ENCODE results near the gene BCL11A.

Gene BCL11A

DNA sequence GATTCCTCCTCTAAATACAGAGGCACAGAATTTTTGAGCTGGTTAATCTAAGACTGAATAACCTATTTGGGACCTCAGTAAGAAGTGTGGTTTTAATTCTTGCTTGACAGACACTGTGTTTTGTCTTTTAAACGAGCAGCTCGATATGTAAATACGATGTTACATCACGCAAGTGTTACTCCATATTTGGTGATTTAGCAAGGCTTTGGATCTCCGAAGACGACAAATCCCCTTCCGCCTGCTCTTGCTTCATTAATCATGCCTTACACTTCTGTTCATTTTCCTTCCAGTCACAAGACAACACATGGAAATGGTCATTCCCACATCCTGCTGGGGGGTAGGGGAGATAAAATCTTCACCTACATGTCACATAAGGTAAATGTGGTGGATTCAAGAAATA, 9.4 kb downstream of the BCL11A start:
- DNase-seq, result no peak

DNA sequence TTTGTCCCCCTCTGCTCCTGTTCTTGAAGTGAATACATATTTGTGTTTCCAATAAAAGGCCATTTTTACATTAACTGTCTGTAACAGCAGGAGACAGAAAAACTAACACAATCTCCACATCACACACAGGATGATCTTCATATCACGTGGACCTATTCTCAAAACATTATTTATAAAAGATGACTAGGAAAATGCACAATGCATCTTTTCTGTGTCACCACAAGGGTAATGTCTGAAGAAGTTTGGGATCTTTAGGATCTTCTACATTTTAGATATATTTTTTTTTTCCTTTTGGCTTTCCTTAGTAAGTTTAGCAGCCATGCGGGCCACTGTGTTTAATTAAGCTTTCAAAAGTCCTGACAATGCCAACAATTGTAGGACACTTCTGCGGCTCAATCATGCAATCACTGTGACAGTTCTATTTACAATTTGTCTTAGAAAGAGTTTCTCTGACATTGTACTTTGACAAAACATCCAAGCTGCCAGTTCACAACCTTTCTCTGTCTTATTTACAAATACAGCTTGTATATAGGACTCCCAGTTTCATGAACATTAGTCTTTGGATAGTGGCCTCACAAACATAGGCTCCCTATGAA, 12.3 kb downstream of the BCL11A start:
- no peak for DNase-seq

DNA sequence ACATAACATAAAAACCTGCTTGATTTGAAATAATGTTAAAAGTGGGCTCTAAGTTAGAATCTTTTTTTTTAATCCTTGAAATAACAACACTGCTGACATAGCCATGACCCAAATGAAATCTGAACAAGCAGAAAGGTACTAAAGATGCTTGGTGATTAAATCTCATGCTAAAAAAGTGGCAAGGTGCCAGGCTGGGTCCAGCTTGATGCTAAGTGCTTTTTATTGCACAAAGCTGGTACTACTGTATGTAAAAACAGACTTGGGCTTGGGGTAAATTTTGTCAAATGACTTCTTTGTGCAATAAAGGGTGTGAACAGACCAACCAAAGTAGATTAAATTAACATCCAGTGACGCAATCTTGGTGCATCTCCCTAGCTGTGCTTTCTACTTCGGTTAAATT, 13.4 kb downstream of the BCL11A start:
- peak; percentile 38 for DNase-seq

DNA sequence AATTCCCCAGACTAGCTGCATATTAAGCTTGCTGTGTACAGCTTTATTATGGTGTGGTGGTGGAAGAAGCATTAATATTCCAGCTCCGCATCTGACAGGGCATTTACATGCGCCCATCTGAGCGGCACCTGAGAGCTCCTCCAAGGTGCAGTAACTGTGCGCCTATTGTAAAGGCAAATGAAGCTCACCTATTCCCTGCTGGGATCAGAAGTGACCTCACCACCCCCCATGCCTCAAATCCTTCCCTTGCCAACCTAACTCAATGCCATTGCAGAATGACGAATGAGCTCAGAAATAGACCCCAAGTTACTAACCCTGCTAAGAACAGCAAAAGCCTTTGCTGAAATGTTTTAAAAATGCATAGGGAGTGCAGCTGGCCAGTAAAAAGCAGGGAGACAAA, 14.3 kb downstream of the BCL11A start:
- no peak for DNase-seq

DNA sequence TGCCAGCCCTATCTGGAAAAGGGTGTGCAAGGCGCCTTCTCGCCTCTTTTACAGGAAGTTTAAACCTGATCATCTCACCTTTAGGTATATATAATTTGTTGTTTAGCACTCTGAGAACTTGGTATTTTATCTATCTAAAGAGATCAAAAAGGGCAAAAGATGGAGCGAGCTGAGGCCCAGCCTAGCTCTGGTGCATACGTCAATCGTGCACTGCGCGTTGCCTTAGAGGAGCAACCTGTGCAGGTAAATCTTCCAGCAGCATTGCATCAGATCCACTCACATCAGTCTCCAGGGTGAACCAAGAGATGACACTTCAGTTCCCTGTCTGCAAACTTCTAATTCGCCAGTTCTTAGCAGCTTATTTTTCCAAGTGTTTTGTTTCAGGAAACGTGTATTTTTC, 15.4 kb downstream of the BCL11A start:
- DNase-seq, result no peak

DNA sequence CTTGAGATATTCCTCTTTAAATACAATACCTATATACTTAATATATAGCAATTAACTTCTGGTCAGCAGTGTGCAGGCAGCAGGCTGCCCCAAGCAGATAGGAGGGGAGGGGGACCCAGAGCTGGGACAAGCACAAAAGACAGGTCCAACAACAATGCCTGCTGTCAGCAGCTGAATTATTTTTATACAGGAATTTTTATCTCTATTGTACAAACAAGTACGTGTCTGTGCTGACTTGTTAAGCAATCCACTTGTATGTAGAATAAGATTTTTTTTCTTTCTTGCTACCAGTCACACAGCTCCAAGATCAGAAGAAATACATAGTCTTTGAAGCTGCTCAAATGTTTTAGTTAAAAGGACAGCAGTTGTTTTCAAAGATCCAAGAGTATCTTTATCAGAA, 16.7 kb downstream of the BCL11A start:
- no peak for DNase-seq

DNA sequence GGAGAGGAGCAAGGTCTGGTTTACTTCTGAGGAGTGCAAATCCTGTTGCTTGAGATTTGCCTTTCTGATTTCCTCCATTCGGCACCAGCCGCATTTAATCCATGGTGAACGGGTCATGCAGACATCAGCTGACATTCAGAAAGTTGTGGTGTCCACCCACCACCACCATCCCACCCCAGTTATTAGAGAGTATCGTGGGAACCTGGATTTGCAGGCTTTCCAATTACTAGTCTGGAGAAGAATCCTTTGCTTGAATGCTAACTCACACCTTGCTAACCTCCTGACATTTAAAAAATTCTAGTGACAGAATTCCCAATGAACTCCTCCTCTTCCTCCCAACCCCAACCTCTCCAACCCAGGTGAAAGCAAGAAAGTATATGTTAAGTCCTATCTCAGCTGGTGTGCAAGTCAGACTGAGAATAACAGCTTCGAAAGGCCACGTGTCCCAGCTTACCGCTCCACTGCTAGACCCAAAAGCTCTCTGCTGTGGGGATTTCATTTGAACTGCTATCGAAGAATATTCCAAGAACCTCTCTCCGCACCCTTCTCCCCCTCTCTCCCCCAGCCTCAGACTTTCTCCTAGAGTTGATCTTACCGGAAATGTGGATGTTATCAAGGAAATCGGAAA, 17.7 kb downstream of the BCL11A start:
- DNase-seq, result no peak

DNA sequence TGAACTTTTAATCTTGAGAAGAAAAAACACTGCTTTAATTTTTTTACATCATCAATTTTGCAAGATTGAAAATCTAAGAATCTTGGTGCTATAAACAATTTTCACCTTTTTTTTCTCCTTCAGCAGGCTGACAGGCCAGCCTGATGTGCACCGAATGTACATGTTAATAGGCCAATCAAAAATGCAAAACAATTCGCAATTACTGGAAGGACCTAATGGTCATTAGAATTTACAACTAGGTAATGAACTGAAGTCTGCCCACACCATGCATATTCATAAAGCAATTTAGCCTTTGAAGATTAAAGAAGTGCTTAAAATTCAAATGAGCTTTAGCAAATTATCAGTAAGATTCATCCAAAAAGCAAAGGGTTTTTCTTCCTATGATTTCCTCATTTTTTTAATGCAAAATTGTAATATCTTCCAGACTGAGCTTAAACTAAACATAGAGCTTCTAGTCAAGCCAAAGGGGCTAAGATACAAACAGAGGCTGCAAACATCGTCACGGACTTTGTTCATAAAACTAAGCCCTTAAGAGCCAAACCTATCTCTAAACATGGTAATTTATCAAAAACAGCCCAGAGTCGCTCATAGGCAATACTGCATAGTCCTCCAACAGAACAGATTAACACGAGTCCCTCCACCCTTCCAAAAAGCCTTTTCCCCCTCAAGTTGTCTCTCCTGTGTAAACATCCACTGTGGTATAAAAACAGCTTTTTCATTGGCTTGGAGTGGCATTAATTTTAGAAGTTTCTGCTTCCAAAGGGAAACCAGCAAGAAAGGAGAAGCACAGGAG, 18.4 kb downstream of the BCL11A start:
- no peak for DNase-seq

DNA sequence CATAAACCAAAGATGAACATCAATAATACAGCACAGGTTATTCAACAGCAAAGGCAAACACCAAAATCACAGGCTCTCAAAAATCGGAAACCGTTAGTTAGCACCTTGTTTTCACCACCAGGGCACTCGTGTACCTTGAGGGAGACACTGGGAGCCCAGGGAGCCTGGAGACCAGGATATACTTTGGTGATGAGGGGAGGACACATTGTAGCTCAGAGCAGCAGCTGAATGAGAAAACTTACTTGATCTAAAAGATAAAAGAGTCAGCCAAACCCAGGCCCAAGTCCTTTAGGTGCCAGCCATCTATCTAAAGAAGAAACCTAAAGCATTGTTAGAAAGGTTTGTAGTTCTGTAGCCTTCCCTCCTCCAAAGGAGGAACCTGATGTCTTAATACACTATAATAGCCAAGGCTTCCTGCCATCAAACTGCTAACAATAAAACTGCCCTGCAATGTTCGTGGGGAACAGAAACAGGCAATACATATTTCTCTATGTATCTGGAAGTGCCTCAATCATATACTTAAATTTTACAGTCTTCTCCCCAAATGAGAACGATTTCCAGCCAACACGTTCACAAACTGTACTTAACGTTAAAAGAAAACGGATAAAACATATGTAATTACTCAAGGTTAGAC, 19.3 kb downstream of the BCL11A start:
- peak; percentile 6 for DNase-seq

DNA sequence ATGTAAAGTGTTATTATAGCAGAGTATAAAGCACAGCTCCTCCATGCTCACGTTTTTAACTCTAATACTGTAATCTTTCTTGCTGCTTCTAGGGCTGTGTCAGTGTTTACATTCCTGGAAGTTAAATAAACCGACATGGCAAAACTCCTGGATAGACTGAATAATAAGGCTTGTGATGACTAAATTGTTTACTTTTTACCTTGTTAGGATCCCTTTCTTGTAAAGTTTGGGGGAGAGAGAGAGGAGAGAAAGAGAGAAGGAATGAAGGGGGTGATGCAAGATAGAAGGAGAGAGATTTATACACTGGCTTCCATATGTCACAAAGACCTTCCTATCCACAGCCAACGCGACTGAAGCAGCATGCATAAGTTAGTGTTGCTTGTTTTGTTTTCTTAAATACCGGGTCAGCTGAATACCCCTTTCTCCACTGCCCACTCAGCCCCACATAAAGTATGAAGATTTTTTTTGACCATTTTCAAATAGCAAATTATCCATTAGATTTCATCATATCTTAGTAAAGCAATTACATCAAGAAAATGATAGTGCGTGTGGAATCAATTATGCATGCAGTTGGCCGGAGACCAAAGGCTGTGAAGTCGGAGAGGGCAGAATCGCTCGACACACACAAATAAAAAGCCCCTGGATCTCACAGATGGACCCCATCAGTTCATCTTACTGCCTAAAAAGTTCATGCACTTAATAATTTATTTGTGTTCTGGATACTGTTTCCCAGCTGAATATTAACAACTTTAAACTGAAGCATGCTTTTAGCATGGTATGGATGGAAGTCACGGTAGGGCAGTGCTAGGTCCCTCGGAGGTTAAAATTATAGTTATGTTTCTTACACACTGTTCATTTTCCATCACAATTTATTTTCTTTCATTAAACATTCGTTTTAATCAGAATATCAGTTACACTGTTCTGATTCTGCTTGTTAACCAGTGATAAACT, 20.1 kb downstream of the BCL11A start:
- no peak for DNase-seq

DNA sequence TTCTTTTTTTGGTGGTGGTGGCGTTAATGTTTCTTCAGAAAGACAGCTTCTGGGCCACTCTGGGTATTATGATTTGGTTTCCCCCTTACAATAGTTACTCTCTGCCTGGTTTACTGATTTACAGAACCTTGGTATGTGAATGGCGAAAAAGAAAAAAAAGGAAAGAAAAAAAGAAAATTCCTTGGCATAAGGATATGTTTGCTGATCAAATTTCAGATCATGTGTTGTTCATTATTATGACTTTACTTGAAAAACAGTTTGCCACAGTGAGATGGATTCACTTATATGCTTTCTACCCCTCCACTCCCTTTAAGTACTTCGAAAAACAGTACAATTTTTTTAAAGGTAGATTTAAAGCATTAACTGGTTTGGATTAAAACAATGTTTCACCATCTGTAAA, 21.0 kb downstream of the BCL11A start:
- no peak for DNase-seq

DNA sequence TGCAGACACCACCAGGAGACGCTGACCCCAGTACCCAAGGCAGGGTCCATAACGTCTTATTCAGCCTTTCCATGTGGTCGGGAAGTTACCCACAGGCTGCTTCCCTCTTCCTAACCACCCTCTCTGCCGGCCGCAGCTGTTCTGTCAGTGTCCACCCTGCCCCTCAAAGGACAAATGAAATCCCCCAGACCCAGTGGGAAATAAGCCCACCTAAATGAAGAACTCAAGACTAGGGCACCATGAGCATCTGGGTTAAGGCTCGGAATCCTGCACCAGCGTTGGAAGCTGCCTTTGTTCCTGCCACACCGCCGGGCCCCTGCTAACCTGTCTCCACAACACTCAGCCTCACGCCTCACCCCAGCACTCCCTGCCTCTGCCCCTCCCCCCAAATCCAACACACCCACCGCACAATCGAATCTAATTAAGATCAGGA, 21.7 kb downstream of the BCL11A start:
- no peak for DNase-seq

DNA sequence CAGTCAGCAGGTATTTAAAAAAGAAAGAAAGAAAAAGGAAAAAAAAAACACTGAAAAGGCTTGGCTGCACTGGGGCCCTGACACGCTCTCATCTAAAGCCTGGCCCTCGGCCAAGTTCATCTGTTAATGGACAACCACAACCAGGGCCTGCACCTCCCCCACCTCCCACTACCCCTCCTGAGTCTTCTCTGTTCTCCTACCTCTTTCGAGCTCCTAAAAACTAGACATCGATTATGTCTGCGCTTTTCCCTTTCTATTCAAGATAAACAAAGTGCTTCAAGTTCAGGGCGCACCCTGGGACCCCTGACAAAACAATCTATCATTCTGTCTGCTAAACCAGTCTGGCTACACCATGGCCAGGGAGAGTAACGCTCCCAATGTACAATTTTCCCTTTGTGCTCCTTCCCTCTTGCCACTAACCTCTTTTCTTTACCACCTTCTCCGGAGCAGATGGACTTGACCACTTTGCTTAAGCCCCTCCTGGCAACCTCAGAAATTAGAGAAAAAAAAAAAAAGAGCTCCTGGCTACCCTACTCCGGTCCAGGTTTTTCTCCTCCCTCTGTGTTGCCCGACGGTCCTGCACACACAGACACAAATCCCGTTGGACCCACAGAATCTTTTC, 22.7 kb downstream of the BCL11A start:
- DNase-seq, result peak; percentile 63

DNA sequence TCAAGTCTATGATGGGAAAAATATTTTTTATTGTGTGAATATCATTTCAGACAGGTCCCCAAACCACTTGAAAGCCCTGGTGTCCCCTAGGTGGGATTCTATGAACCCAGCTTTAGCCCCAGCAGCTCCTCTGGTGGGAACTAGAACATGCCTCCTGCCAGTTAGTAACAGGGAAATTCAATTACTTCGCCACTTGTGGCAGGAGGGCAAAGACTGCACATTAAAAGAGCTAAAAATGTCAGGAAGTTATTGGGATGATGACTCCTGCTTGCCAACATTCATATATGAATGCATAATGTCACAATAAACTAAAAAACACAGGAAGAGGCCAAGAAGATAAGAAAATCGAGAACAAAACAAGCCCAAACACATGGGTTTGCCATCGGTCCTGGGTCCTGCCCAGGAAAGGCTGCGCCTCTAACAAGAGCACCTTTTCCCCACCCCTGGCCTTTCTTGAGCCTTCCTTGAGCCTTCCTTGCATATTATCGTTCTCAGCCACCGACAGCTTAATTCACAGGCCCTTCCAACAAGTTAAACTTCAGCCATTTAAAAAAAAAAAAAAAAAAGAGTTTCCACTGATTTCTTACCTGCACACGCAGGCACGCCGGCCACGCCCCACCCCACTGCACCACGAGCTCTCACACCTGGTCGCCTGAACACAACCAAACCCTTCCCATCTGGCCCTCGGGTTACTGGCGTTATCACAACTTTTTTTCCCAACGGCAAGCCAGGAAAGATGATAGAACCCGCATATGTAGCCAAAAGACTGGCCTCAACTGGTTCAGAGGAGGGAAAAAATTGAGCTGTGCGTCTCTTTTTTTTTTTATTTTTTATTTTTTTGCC, 23.4 kb downstream of the BCL11A start:
- no peak for DNase-seq

DNA sequence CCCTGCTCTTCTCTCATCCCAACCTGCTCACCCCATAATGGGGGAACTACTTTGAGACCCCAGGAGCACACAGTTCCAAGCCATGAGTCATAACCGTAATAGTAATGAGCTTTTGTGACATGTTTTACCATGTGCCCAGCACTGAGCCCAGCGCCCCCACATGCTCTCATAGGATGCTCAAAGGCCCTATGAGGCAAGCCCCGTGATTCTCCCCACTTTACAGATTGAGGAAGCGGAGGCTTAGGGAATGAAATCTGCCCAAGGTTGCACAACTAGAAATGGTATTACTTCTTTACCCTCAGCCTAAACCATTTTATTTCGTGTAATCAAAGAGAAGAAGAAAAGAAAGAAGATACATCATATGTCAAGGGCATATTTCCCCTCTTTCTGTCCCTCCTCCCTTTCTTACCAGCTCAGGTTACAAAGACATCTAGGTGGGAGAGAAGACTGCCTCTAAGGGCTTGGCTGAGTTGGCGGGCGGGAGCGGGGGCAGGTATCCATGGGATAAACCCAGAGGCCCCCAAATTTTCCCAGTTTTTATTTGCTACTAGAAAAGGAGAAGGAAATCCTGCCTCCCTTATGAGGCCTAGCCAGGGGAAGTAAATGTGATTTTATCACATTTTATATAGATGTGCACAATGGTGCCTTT, 24.2 kb downstream of the BCL11A start:
- no peak for DNase-seq

DNA sequence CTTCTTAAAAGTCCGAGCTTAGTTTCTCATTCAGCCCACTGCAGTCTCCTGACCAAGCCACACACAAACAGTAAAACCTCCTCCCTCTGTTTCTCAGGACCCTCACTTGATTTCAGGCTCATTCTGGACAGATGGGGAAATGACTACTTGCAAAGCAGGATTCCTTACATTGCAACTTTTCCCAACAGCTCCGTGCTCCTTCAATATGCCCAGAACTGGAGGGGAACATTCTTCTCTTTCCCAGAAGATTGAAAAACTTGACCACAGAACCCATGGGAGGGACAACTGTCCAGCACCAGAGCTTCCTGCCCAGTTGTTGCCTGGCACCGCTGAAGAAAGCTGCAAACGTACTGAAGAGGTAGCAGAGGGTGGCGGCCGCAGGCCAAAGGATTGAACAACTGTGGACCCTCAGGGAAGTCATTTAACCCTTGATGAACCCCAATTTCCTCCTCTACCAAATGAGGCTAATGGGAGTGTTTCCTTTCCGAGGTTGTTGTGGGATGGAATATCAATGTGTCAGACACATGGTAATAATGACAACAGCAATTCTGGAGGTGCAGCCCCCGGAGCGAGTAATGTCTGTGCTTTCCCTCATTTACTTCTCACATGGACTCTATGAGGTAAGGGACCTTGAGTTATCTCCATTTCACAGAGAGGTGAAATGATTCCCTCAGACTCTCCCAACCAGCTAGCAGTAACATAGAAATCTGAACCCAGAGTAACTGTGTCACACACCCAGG, 25.0 kb downstream of the BCL11A start:
- no peak for DNase-seq

DNA sequence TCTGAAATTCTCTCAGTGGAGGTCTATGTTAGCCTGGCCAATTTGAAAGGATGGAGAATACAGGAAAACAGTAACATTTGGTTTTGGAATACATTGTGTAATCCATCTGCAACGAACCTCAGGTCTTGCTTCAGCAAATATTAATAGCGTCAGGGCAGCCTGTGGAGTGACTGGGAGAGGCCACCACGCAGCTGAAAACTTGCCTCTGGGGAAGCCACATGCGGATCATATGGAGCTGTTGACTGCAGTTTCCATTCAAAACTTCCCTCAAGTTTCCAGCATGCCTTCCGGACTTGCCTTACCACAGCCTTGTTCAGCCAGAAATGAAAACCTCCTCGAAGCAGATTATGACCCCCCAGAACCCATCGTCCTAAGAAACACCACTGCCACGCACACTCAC, 25.7 kb downstream of the BCL11A start:
- DNase-seq, result no peak

DNA sequence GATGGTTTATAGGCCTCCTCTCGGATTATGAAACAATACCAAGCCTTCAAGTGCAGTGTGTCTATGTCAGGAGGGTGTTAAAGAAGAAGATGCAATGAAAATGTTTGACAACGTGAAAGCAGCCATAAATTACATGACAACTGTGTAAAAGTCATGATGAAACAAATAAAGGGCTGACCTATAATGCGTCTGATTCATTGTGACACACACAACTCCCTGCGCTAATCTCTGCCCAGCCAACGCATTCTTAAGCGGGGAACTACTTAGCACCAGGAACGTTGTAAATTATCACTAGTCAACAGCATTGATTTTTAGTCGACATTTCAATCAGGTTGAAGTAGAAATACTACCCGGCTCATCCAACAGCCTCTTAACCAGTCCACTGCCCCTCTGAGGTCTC, 26.8 kb downstream of the BCL11A start:
- DNase-seq, result no peak

DNA sequence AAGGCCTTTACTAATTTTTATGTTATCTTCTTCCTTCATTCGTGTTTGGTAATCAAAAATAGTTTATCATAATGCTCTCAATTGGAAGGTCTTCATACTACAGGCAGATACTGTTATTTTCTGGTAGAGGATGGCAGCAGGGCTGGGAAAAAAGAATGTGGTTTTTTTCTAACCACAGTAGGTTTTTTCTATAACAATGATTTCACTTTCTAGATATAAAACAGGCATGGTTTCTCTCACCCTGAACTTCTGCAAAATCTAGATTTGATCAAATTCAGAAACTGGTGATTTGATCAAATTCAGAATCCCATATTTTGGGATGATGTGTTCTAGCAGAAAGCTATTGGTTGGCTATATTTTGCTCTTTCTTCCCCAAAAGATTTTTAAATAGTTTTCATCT, 27.6 kb downstream of the BCL11A start:
- no peak for DNase-seq

DNA sequence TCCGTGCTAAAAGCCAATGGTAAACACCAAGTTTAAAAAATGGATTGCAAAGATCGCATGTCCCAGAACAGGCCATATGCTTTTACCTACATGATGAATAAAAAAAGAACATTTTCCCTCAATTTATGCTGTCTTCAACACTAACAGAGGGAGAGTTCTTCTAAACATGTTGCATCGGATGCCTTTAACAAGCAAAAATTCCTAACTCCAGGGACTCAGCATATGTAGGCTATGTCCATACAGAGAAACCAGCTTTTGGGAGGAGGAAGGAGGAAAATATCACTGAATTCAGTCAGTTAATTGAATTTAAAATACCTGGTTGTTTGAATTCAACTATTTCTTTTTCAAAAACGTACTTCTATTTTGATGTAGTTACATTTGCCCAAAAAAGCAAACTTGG, 28.6 kb downstream of the BCL11A start:
- no peak for DNase-seq
